ENCODE data around the gene OR2L5. TPM values are rescaled to one million over a fixed set of nuclear protein-coding genes. Genes with fewer than 3 reads are reported as not detected.

OR2L5 gene
- total RNA-seq, 1 donor from 2014 or later = not detected

DNA sequence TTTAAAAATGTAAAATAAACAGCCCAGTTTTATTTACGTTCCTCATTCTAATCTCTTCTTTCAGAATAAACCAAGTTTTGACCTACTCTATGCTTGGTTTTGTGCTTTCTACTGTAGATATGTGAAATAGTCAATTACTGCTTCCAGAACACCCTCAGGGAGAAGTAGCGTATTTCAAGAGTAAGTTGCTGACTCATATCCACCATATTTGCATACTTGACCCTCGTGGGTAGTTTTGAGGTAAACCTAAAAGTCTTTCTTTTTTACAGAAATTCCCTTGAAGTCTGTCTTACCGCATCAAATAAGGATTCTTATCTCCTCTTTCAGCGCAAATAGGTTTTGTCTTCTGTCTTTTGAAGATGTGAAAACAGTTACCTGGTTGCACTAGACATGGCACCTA lies 31.7 kb downstream of the OR2L5 start:
- DNase-seq (ENCODE audit: extremely low spot score in 2 of 2) = no peak
- H3K4me1 ChIP-seq = no peaks in the 10 kb centered on the region
- no peak overlapping the region for H3K4me3 ChIP-seq
- no peak for TF ChIP-seq POLR2A (IDR thresholded peaks at IDR 0.05)
- TF ChIP-seq, protein P1, sequence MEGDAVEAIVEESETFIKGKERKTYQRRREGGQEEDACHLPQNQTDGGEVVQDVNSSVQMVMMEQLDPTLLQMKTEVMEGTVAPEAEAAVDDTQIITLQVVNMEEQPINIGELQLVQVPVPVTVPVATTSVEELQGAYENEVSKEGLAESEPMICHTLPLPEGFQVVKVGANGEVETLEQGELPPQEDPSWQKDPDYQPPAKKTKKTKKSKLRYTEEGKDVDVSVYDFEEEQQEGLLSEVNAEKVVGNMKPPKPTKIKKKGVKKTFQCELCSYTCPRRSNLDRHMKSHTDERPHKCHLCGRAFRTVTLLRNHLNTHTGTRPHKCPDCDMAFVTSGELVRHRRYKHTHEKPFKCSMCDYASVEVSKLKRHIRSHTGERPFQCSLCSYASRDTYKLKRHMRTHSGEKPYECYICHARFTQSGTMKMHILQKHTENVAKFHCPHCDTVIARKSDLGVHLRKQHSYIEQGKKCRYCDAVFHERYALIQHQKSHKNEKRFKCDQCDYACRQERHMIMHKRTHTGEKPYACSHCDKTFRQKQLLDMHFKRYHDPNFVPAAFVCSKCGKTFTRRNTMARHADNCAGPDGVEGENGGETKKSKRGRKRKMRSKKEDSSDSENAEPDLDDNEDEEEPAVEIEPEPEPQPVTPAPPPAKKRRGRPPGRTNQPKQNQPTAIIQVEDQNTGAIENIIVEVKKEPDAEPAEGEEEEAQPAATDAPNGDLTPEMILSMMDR (IDR thresholded peaks at IDR 0.05) = no peak
- TF ChIP-seq POLR2AphosphoS5 (IDR thresholded peaks at IDR 0.05; ENCODE audit: insufficient read depth in 1 of 2, low read depth in 1 of 2) = no peak
- intact Hi-C loops (cut with DNase I) = no loop called here
- no peak overlapping the region for H3K27ac ChIP-seq
- no peaks in the 10 kb centered on the region for H3K36me3 ChIP-seq
- no peaks in the 10 kb centered on the region for H3K27me3 ChIP-seq
- no peaks in the 10 kb centered on the region for H3K9me3 ChIP-seq

DNA sequence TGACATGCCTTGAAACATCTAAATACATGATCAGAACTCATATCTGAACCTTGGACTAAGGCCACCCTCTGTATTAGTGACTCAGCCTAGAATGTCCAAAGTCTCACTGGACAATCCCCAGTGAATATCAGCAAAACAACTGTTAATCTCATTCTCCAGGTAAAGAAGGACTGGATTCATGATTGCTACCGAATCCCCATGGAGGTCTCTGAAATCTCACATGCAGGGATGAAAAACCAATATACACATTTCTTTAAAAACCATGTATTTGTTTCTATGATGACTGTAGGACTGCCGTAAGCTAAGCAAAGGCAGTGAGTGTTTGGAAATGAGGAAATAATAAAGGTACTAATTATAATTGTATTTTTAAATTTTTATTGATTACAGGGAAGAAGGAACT lies 33.1 kb downstream of the OR2L5 start, which contains the start of gene OR2L3:
Gene OR2L3, plus strand, starts transcription at position 301 of the 400 bp plus-strand sequence. CDS start 13,846 bp downstream, outside the sequence.
- H3K27me3 ChIP-seq = no peaks in the 10 kb centered on the region

DNA sequence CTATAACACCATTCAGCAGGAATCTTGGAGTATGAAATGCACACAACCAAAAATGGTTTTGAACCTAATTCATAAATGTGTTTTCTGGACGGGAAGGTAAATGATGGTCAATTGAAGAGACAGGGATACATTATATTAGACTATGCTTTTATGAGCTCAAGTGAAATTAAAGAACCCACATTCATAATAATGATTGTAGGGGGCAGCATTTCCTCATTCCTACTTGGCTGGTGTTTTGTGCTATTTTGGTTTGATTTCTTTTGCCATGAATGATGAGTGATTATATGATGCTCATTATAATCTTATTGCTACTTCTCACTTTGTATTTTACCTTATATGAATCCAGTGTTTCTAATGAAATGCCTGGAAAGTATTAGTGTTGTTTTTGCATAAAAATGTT lies 33.5 kb downstream of the OR2L5 start:
- DNase-seq (ENCODE audit: extremely low spot score in 2 of 2) = no peak
- no peaks in the 10 kb centered on the region for H3K9me3 ChIP-seq
- no peaks in the 10 kb centered on the region for H3K36me3 ChIP-seq
- no peaks in the 10 kb centered on the region for H3K27me3 ChIP-seq
- no peaks in the 10 kb centered on the region for H3K4me1 ChIP-seq
- H3K27ac ChIP-seq = no peak overlapping the region
- no peak overlapping the region for H3K4me3 ChIP-seq
- TF ChIP-seq POLR2AphosphoS5 (IDR thresholded peaks at IDR 0.05; ENCODE audit: insufficient read depth in 1 of 2, low read depth in 1 of 2) = no peak
- TF ChIP-seq POLR2A (IDR thresholded peaks at IDR 0.05) = no peak
- TF ChIP-seq, protein P1 (IDR thresholded peaks at IDR 0.05) = no peak
- intact Hi-C loops (cut with DNase I) = no loop called here

More for the DNA sequence above, 33.1 kb downstream of the OR2L5 start, which contains the start of gene OR2L3:
- TF ChIP-seq, protein P1 (IDR thresholded peaks at IDR 0.05) = no peak
- no peak for TF ChIP-seq POLR2A (IDR thresholded peaks at IDR 0.05)
- no peak for TF ChIP-seq POLR2AphosphoS5 (IDR thresholded peaks at IDR 0.05; ENCODE audit: insufficient read depth in 1 of 2, low read depth in 1 of 2)
- Histone ChIP-seq H3K9me3 (no peaks in the 10 kb centered on the region), H3K4me3 (no peak within 1 kb of the TSS), H3K27ac (no peak within 1 kb of the TSS), H3K36me3 (no peaks in the 10 kb centered on the region), H3K4me1 (no peaks in the 10 kb centered on the region)
- intact Hi-C loops (cut with DNase I) = no loop called here
- DNase-seq (ENCODE audit: extremely low spot score in 2 of 2) = no peak

DNA sequence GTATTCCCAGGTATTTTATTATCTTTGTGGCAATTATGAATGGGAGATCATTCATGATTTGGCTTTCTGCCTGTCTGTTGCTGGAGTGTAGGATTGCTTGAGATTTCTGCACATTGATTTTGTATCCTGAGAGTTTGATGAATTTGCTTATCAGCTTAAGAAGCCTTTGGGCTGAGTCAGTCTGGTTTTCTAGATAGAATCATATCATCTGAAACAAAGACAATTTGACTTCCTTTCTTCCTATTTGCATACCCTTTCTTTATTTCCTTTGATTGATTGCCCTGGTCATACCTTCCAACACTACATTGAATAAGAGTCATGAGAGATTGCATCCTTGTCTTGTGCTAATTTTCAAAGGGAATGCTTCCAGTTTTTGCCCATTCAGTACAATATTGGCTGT lies 41.2 kb downstream of the OR2L5 start:
- intact Hi-C loops (cut with DNase I) = no loop called here
- no peak for DNase-seq (ENCODE audit: extremely low spot score in 2 of 2)
- H3K27ac ChIP-seq = no peak overlapping the region
- no peaks in the 10 kb centered on the region for H3K9me3 ChIP-seq
- no peak overlapping the region for H3K4me3 ChIP-seq
- H3K36me3 ChIP-seq = no peaks in the 10 kb centered on the region
- TF ChIP-seq POLR2AphosphoS5 (IDR thresholded peaks at IDR 0.05; ENCODE audit: insufficient read depth in 1 of 2, low read depth in 1 of 2) (no peak), POLR2A (IDR thresholded peaks at IDR 0.05) (no peak)
- TF ChIP-seq, protein P1 (IDR thresholded peaks at IDR 0.05) = no peak
- no peaks in the 10 kb centered on the region for H3K27me3 ChIP-seq
- H3K4me1 ChIP-seq = no peaks in the 10 kb centered on the region

DNA sequence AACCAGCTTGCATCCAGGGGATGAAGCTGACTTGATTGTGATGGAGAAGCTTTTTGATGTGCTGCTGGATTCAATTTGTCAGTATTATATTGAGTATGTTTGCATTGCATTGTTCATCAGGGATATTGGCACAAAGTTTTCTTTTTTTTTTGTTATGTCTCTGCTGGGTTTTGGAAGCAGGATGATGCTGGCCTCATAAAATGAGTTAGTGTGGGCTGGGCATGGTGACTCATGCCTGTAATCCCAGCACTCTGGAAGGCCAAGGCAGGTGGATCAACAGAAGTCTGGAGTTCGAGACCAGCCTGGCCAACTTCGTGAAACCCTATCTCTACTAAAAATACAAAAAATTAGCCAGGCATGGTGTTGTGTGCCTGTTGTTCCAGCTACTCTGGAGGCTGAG lies 41.8 kb downstream of the OR2L5 start:
- H3K9me3 ChIP-seq = no peaks in the 10 kb centered on the region
- H3K4me3 ChIP-seq = no peak overlapping the region
- DNase-seq (ENCODE audit: extremely low spot score in 2 of 2) = no peak
- TF ChIP-seq POLR2AphosphoS5 (IDR thresholded peaks at IDR 0.05; ENCODE audit: insufficient read depth in 1 of 2, low read depth in 1 of 2) (no peak), POLR2A (IDR thresholded peaks at IDR 0.05) (no peak)
- TF ChIP-seq, protein P1 (IDR thresholded peaks at IDR 0.05) = no peak
- H3K36me3 ChIP-seq = no peaks in the 10 kb centered on the region
- no peaks in the 10 kb centered on the region for H3K27me3 ChIP-seq
- no peaks in the 10 kb centered on the region for H3K4me1 ChIP-seq
- intact Hi-C loops (cut with DNase I) = no loop called here
- H3K27ac ChIP-seq = no peak overlapping the region
